Uterus (tissue), 2 donors: ENCODE results near the gene OR5V1.

Source experiments
- CTCF ChIP-seq, 4 experiments: fragments of 200-600 bp in 2 of 4; fragments of 450-650 bp in 2 of 4; sonication (generic) in 2 of 4; IDR thresholded peaks; one replicate each; pipeline ENCODE4 v1.5.1; 2016 to 2019; ENCODE audit warnings: antibody characterized with exemption in 4 of 4, mild to moderate bottlenecking in 2 of 4, moderate library complexity in 1 of 4
- POLR2A ChIP-seq, 2 donors: fragments of 450-650 bp; IDR thresholded peaks; one replicate each; pipeline ENCODE4 v1.6.1; 2016; ENCODE audit warnings: antibody characterized with exemption in 2 of 2, mild to moderate bottlenecking in 1 of 2, moderate library complexity in 1 of 2

- TF ChIP-seq CTCF (IDR thresholded peaks at IDR 0.05) (no peak), POLR2A (IDR thresholded peaks at IDR 0.05) (no peak)
Observed at GRCh38 chr6:29403801-29404200, 35.1 kb upstream of the OR5V1 start.
